Retinal pigment epithelial cell (primary cell): ENCODE results near the gene PDE4D.

Source experiments
- DNase-seq: peaks from one replicate; pipeline ENCODE4 v3.0.0-alpha.2; 2010; ENCODE audit warnings: low read depth
- H3K4me3 ChIP-seq: 2 replicates; pipeline ENCODE4 v1.5.1; 2011; ENCODE audit warnings: mild to moderate bottlenecking, low read length, control low read depth, moderate library complexity
- TF ChIP-seq, protein P1 (sequence below): conservative IDR thresholded peaks from 2 replicates; pipeline ENCODE4 v1.5.1; 2011; ENCODE audit warnings: low read depth, low read length, control low read depth, inconsistent platforms

The PDE4D gene

GRCh38 chr5:59772757-59773156, 120.8 kb downstream of the PDE4D start:
- no peak for DNase-seq
- TF ChIP-seq, protein P1, sequence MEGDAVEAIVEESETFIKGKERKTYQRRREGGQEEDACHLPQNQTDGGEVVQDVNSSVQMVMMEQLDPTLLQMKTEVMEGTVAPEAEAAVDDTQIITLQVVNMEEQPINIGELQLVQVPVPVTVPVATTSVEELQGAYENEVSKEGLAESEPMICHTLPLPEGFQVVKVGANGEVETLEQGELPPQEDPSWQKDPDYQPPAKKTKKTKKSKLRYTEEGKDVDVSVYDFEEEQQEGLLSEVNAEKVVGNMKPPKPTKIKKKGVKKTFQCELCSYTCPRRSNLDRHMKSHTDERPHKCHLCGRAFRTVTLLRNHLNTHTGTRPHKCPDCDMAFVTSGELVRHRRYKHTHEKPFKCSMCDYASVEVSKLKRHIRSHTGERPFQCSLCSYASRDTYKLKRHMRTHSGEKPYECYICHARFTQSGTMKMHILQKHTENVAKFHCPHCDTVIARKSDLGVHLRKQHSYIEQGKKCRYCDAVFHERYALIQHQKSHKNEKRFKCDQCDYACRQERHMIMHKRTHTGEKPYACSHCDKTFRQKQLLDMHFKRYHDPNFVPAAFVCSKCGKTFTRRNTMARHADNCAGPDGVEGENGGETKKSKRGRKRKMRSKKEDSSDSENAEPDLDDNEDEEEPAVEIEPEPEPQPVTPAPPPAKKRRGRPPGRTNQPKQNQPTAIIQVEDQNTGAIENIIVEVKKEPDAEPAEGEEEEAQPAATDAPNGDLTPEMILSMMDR = no peak
- no peak overlapping the region for H3K4me3 ChIP-seq

GRCh38 chr5:59772206-59772605, 121.3 kb downstream of the PDE4D start:
- H3K4me3 ChIP-seq = no peak overlapping the region
- DNase-seq = no peak
- TF ChIP-seq, protein P1 = no peak

DNA sequence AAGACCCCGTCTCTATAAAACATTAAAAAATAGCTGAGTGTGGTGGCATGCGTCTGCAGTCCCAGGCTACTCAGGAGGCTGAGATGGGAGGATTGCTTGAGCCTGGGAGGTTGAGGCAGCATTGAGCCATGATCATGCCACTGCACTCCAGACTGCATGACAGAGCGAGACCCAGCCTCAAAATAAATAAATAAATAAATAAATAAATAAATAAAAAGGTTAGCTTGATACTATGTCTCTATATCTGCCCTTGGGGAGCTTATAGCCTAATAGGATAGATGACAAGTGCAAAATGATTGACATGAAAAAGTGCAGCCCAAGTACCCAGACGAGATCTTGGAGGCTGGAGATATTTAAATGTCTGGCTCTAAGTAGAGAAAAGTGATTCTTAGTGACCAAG, 122.6 kb downstream of the PDE4D start:
- DNase-seq = no peak
- no peak overlapping the region for H3K4me3 ChIP-seq
- TF ChIP-seq, protein P1 = no peak

GRCh38 chr5:59769832-59770231, 123.7 kb downstream of the PDE4D start:
- TF ChIP-seq, protein P1 = no peak
- H3K4me3 ChIP-seq = no peak overlapping the region
- no peak for DNase-seq

GRCh38 chr5:59769041-59769360, 124.5 kb downstream of the PDE4D start:
- DNase-seq = no peak
- TF ChIP-seq, protein P1 = no peak
- H3K4me3 ChIP-seq = peak overlapping the region; percentile 62

GRCh38 chr5:59768152-59769040, 125.1 kb downstream of the PDE4D start:
- no peak for DNase-seq

More at GRCh38 chr5:59768152-59769040, 125.1 kb downstream of the PDE4D start:
- TF ChIP-seq, protein P1 = no peak
- H3K4me3 ChIP-seq = peak overlapping the region; percentile 62
